K562 (cell line): Measurements from ENCODE around the gene EEF2. TPM values are rescaled to one million over a fixed set of nuclear protein-coding genes. Genes with fewer than 3 reads are reported as not detected.
A peak's percentile ranks its signal among the peaks of the same experiment; 100 is the strongest.

Experiments
- ARID1B ChIP-seq: fragments of 450-650 bp; IDR thresholded peaks from 2 replicates; pipeline ENCODE4 v1.6.1; 2016; ENCODE audit warnings: antibody characterized with exemption, mild to moderate bottlenecking, inconsistent platforms
- CCNT2 ChIP-seq: IDR thresholded peaks from 2 replicates; pipeline ENCODE4 v1.6.1; 2011; ENCODE audit warnings: borderline replicate concordance, low read depth, mild to moderate bottlenecking, moderate library complexity, mixed read lengths, low read length; ENCODE audit not compliant: insufficient read length; ENCODE audit errors: extremely low read depth
- ETV1 ChIP-seq: fragments of 450-650 bp; conservative IDR thresholded peaks from 2 replicates; pipeline ENCODE4 v1.6.1; 2016; ENCODE audit warnings: missing genetic modification characterization, control low read depth, low read depth, missing compliant biosample characterization
- FOXK1 ChIP-seq: sonication (generic); formaldehyde crosslinking; IDR thresholded peaks from 2 replicates; pipeline ENCODE4 v1.8.0; 2022; ENCODE audit warnings: missing genetic modification reagents, mild to moderate bottlenecking, borderline replicate concordance
- HMGN3 ChIP-seq: IDR thresholded peaks from 2 replicates; pipeline ENCODE4 v1.6.1; 2011; ENCODE audit warnings: borderline replicate concordance, low read depth, mild to moderate bottlenecking, mixed read lengths, low read length; ENCODE audit not compliant: insufficient read length; ENCODE audit errors: extremely low read depth
- KLF16 ChIP-seq: IDR thresholded peaks from 2 replicates; pipeline ENCODE4 v1.6.1; 2016; ENCODE audit warnings: antibody characterized with exemption
- NFIC ChIP-seq: fragments of 450-650 bp; IDR thresholded peaks from 2 replicates; pipeline ENCODE4 v1.6.1; 2017; ENCODE audit warnings: mild to moderate bottlenecking, inconsistent platforms
- NFRKB ChIP-seq: fragments of 450-650 bp; IDR thresholded peaks from 2 replicates; pipeline ENCODE4 v1.6.1; 2016; ENCODE audit warnings: low read depth
- RB1 ChIP-seq: fragments of 450-650 bp; IDR thresholded peaks from 2 replicates; pipeline ENCODE4 v1.6.1; 2017; ENCODE audit warnings: low read depth, mild to moderate bottlenecking
- RUNX1 ChIP-seq: sonication (generic); IDR thresholded peaks from 2 replicates; pipeline ENCODE4 v1.6.1; 2016; ENCODE audit warnings: antibody characterized with exemption, low read depth
- SP2 ChIP-seq: IDR thresholded peaks from 2 replicates; pipeline ENCODE4 v1.6.1; 2011; ENCODE audit warnings: mild to moderate bottlenecking, low read depth, low read length, moderate library complexity; ENCODE audit not compliant: poor library complexity, severe bottlenecking; ENCODE audit errors: extremely low read depth
- TBP ChIP-seq: optimal IDR thresholded peaks from 2 replicates; pipeline ENCODE3; 2011; ENCODE audit warnings: low read depth, low read length, improper control_type of control experiment
- TCF3 ChIP-seq: sonication (generic); formaldehyde crosslinking; IDR thresholded peaks from 2 replicates; pipeline ENCODE4 v1.4.0; 2020; ENCODE audit warnings: mild to moderate bottlenecking, missing genetic modification reagents
- ZBTB7A ChIP-seq: IDR thresholded peaks from 2 replicates; pipeline ENCODE4 v1.6.1; 2011; ENCODE audit warnings: low read depth, mild to moderate bottlenecking, low read length, moderate library complexity, borderline replicate concordance; ENCODE audit not compliant: control insufficient read depth
- polyA plus RNA-seq, 8 experiments: library from polyadenylated mRNA; depleted of rRNA in 4 of 8; stranded (reverse) in 5 of 8; unstranded in 3 of 8; fragments of >200 nt; fragmentation: Nextera tagmentation in 2 of 8; fragmentation: Illumina TruSeq in 1 of 8; extraction: Ambion mirVana in 2 of 8; extraction: Trizol in 1 of 8; gene quantifications; 2 replicates each; pipeline versions ENCODE4 v1.2.1 to v1.2.3, GENCODE V29; 2011 to 2014; ENCODE audit warnings: inconsistent platforms in 1 of 8, missing spikeins in 1 of 8
- total RNA-seq, 7 experiments: library from RNA; depleted of rRNA in 6 of 7; stranded (reverse); fragments of >200 nt in 6 of 7; fragmentation: Illumina TruSeq in 2 of 7; extraction: Trizol in 2 of 7; gene quantifications; 2 replicates each; pipeline versions ENCODE4 v1.2.1 to v1.2.3, GENCODE V29; 2011 to 2021; ENCODE audit warnings: low replicate concordance in 1 of 7
- TF ChIP-seq, protein P1 (sequence below): fragments of 200-800 bp; sonication (Bioruptor generic); IDR thresholded peaks from 2 replicates; pipeline ENCODE4 v1.6.1; 2017; ENCODE audit warnings: missing genetic modification characterization, missing compliant biosample characterization
- TF ChIP-seq, protein P2 (sequence below): fragments of 450-650 bp; formaldehyde crosslinking; IDR thresholded peaks from 2 replicates; pipeline ENCODE4 v1.4.0; 2020; ENCODE audit warnings: mild to moderate bottlenecking, moderate library complexity

Gene EEF2
- total and polyA plus RNA-seq, 9 of the 15 experiments (the other 6 are each of a cell fraction or from before 2014, with no cell fraction given): 372 to 3,003 (median 1,453) TPM

DNA sequence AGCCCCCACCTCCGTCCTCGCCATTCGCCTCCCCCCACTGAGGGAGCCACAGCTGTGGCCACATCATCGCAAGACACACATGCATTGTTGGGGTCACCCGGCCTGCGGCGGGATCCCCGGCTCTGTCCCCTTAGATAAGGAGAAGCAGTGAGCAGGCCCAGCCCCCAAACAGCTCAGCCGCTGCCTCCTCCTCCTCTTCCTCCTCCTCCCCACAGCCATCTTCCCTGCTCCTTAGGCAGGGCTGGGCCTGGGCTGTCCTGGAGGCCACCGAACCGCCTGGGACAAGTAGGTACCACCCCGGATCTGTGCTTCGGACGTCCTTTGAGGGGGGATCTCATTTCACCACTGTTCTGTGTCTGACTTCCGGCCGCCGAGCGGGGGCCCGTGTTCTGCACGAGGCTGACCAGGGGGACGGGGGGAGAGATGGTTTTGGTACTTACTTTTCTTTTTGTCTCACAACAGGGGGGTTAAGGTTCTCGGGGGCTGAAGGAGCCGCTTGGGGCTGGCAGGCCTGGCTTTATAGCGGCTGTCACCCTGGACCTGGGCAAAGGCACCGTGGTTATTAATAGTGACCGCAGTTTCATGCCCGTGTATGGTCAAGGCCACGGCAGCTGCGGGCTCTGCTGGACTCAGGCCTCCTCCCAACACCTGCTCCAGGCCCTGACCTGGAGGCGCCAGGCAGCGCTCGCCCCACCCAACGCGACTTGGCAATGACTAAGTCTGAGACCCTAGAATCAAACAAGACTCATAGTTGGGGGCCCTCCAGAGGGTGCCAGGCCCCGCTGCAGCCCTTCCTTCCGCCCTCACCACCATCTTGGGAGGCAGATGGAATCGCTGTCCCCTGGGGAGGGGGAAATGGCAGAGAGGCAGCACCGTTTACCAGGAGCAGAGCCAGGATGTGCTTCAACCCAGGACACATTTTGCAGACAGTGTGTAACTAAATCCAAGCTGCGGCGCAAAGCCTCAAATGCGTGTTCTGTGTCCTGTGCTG lies 34.1 kb downstream of the EEF2 start (continued):
- TF ChIP-seq ZBTB7A (peak; percentile 90; the same call in 1 of the 2 replicates), CCNT2 (peak; percentile 35), TCF3 (CRISPR knock-in tag) (peak; percentile 86), FOXK1 (CRISPR knock-in tag) (0 out of 2 replicates have a peak, but pooled peaks have one; percentile 55), NFRKB (peak; percentile 76; the same call in 1 of the 2 replicates), ETV1 (tag) (peak; percentile 61), RB1 (0 out of 2 replicates have a peak, but pooled peaks have one; percentile 44), TBP (no peak), SP2 (no peak), HMGN3 (peak; percentile 79), ARID1B (peak; percentile 90), KLF16 (peak; percentile 91), RUNX1 (peak; percentile 67; the same call in 1 of the 2 replicates), NFIC (peak; percentile 75)
- TF ChIP-seq, protein P1, sequence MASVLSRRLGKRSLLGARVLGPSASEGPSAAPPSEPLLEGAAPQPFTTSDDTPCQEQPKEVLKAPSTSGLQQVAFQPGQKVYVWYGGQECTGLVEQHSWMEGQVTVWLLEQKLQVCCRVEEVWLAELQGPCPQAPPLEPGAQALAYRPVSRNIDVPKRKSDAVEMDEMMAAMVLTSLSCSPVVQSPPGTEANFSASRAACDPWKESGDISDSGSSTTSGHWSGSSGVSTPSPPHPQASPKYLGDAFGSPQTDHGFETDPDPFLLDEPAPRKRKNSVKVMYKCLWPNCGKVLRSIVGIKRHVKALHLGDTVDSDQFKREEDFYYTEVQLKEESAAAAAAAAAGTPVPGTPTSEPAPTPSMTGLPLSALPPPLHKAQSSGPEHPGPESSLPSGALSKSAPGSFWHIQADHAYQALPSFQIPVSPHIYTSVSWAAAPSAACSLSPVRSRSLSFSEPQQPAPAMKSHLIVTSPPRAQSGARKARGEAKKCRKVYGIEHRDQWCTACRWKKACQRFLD (CRISPR knock-in tag): no peak
- TF ChIP-seq, protein P2, sequence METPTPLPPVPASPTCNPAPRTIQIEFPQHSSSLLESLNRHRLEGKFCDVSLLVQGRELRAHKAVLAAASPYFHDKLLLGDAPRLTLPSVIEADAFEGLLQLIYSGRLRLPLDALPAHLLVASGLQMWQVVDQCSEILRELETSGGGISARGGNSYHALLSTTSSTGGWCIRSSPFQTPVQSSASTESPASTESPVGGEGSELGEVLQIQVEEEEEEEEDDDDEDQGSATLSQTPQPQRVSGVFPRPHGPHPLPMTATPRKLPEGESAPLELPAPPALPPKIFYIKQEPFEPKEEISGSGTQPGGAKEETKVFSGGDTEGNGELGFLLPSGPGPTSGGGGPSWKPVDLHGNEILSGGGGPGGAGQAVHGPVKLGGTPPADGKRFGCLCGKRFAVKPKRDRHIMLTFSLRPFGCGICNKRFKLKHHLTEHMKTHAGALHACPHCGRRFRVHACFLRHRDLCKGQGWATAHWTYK (CRISPR knock-in tag): peak; percentile 20; the same call in 1 of the 2 replicates
